ENCODE results near the gene IL1RL2.

The IL1RL2 gene

GRCh38 chr2:102194609-102195268 is 7.9 kb downstream of the IL1RL2 start:
- DNase-seq (ENCODE audit: low spot score), result no peak

- no peak for DNase-seq (ENCODE audit: low spot score)
Measured at GRCh38 chr2:102197389-102198137, 10.7 kb downstream of the IL1RL2 start.

DNA sequence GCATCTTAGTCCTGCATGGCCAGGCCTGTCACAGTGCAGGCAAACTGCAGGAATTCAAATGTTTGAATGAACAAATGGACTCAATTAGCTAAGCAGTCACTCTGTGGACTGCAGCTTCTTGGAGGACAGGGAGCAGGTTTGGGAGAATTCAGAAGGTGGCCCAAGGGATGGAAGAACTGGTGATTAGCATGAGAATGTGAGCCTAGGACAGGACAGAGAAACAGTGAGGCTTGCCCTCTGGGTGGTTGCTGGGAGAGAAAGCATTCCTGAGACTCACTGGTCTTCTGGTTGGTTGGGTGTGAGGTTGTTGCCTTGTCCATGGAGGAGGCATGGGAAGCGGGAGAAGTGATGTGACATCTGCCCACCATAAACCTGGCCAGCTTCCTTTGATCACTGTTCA is 13.7 kb downstream of the IL1RL2 start:
- no peak for DNase-seq (ENCODE audit: low spot score)

DNA sequence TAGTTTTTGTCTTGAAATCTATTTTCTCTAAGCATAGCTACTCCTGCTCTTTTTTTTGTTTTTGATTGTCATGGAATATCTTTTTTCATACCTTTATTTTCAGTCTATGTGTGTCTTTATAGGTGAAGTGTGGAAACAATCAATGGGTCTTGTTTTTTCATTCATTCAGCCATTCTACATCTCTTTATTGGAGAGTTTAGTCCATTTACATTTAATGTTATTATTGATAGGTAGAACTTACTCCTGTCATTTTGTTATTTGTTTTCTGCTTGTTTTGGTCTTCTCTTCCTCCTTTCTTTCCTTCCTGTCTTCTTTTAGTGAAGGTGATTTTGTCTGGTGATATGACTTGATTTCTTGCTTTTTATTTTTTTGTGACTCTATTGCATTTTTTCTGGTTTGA is 17.8 kb downstream of the IL1RL2 start:
- DNase-seq (ENCODE audit: low spot score), result no peak

DNA sequence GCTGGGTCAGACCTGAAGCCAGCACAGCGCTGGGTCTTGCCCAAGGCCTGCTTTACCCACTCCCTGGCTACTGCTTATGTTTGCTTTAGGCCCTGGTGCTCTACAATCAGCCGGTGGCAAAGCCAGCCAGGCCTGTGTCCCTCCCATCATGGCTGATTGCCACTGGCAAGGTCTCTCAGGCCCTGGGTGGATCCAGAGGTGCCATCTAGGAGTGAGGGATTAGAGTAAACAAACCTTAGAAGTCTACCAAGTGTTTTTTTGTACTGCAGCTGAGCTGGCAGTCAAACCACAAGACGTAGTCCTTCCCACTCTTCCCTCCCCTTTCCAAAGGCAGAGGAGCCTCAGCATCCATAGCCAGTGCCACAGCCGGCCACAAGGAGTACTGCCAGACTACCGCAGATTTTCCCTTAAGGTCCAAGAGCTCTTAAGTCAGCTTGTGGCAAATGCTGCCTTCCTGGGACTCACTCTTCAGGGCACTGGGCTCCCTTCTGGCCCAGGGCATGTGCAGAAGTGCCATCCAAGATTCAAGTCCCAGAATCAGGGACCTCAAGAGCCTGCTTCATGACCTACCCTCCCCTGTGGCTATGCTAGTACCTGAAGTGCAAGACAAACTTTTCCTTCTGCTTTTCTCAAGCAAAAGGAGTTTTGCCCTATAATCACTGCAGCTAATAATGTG is 20.0 kb downstream of the IL1RL2 start:
- no peak for DNase-seq (ENCODE audit: low spot score)

- no peak for DNase-seq (ENCODE audit: low spot score)
Measured at GRCh38 chr2:102208774-102209173, 22.0 kb downstream of the IL1RL2 start.

DNA sequence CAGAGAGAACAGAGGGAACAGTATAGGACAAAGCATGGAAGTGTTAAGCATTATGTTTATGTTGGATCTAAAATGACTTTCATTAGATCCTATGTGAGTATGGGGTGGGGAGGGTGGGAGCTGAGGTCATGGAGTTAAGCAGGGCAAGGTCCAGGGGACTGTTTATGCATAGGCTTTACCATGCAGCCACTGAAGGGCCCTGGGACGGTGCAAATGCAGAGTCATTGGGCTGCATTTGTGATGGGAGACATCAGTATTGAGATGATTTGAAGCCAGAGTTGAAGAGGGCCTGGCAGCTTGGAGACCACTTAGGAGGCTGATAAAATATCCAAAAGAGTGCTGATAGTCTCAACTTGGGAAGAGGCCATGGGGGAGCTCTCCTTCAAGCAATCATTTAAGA is 22.7 kb downstream of the IL1RL2 start:
- no peak for DNase-seq (ENCODE audit: low spot score)

- DNase-seq (ENCODE audit: low spot score), result no peak
Measured at GRCh38 chr2:102217032-102217431, 30.2 kb downstream of the IL1RL2 start.

DNA sequence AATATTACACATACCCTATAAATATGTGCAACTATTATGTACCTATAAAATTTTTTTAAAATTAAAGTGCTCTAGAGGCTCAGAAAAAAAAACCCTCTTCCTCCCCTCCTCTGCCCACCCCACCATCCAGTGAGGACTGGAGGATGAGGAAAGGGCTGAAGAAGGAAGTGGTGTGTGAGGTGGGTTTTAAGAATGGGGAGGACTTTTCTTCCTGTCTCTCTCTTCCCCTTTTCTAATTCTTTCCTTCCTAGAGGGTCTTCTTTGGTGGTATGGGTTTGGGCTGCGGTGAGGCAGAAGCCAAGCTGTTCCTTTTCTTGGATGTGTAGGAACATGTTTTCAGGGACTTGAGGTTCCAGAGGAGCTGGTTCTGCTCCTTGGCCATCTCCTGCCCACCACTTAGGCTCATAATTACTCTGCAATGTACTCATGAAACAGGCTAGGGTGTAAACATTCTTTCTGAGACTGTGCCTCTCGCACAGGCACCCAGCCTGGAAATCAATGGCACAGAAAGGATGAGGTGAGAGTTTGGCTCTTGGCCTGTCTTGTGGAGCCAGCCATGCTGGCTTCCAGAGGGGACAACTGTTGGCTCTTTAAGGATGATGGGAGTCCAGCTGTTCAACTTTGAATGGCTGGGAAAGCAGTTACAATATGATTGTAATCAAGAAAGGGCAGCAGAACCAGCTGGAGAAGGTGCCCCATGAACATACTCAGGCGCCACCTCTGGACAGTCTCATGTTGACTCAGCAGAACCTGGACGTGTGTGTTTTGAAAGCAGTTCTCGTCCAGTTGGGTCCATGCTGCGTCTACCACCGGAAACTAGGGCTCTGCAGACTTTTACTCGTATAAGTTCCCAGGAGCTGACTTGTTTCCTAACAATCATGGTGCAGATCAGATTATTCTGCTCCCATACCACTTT is 38.3 kb downstream of the IL1RL2 start:
- no peak for DNase-seq (ENCODE audit: low spot score)

DNA sequence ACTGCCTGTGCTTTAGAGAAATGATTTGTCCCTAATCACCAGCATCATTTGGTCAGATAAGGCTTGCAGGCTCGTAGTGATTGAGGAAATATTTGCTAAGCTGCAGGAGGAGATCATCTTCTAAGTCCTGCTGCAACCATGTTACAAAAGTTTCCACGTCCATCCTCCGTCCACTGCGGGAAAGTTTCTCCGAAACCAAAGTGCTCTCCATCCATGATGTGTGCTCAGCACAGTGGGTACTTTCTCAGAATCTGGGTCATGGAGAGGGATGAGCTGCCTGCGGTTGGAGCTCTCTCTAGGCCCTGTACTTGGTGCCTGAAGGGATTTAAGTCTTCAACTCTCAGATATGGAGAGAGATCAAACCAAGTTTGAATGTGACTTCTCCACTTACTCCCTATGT is 39.3 kb downstream of the IL1RL2 start:
- DNase-seq (ENCODE audit: low spot score), result no peak

GRCh38 chr2:102226612-102227391 is 40.0 kb downstream of the IL1RL2 start:
- no peak for DNase-seq (ENCODE audit: low spot score)

GRCh38 chr2:102229141-102229769 is 42.4 kb downstream of the IL1RL2 start:
- no peak for DNase-seq (ENCODE audit: low spot score)

- DNase-seq (ENCODE audit: low spot score), result no peak
Measured at GRCh38 chr2:102230410-102230909, 43.6 kb downstream of the IL1RL2 start.

DNA sequence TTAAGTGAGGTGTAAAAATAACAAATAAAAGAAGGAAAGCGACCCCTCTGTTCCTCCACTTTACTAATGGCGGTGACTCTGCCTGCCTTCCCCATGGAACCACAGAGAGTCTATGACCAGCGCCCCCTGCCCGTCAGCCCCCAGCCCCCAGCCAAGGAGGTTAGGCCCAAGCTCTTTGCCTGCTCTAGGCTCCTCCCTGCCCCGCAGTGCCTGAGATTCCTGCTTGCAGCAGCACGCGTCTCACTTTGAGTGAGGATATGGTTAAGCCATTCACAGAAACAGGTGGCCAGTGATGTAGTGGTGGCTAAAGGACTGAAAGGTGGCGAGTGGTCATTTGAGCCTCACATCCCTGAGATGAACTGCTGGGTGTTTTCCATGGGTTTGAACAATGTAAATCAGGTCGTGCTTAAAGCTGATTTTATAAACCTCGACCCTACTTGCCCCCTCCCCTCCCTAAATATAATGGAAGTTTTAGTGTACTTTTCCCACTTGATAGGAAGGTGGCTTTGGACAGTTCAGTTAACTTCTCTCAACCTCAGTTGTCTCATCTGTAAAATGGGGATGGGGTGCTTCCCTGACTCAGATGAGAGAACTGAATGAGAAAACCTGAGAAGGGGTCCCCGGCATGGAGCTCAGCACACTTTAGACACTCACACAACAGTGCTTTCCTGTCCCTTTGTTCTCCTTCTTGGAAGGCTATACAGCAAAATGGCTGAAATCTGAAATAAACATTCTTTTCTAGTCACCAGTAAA is 46.5 kb downstream of the IL1RL2 start:
- no peak for DNase-seq (ENCODE audit: low spot score)

DNA sequence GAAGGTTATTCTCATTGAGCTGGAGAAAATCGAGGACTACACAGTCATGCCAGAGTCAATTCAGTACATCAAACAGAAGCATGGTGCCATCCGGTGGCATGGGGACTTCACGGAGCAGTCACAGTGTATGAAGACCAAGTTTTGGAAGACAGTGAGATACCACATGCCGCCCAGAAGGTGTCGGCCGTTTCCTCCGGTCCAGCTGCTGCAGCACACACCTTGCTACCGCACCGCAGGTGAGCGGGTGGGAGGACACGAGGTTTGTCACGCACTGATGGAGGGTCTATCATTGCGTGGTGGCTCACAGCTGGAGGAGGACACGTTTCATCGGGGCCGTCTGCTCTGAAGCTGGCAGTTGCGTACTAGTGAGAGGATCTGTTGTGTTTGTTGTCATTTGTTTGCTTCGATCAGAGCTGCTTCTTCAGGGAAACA is 48.2 kb downstream of the IL1RL2 start:
- no peak for DNase-seq (ENCODE audit: low spot score)

DNA sequence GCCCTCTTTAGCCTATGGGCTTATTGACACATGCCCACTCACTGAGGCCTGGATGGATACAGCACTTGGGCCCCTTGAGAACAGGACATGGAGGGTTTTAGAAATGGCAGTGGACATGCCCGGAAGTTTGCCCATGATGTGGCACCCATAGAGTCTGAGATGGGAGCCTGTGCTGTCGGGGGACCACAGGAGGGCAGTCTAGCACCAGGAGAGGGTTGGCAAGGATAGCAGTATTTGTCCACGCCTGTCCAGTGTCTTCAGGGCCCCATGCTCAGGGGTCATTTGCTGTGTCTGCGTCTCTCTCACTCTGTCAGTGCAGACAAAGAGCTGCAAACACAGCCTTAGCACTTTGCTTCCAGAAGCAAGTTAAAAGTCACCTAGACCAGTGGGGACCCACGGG is 48.7 kb downstream of the IL1RL2 start:
- no peak for DNase-seq (ENCODE audit: low spot score)

- no peak for DNase-seq (ENCODE audit: low spot score)
Measured at GRCh38 chr2:102236132-102236531, 49.3 kb downstream of the IL1RL2 start.

DNA sequence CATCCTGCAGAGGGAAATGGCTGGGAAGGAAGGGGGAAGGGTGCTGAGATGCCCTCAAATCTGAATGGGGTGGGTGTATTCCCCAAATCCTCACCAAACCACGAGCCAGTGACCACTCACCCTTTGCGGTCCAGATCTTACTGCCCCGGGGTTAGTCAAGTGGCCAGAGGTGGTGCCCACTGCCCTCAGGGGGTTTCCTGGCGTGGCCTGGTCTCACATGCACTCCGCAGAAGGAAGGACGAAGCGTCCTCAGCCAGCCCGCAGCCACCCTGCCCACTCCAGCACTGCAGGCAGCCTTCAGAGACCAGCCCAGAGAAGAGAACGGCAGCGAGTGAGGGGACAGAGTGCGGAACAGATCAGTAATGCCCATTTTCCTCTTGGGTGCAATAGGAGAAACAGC is 50.4 kb downstream of the IL1RL2 start:
- no peak for DNase-seq (ENCODE audit: low spot score)

DNA sequence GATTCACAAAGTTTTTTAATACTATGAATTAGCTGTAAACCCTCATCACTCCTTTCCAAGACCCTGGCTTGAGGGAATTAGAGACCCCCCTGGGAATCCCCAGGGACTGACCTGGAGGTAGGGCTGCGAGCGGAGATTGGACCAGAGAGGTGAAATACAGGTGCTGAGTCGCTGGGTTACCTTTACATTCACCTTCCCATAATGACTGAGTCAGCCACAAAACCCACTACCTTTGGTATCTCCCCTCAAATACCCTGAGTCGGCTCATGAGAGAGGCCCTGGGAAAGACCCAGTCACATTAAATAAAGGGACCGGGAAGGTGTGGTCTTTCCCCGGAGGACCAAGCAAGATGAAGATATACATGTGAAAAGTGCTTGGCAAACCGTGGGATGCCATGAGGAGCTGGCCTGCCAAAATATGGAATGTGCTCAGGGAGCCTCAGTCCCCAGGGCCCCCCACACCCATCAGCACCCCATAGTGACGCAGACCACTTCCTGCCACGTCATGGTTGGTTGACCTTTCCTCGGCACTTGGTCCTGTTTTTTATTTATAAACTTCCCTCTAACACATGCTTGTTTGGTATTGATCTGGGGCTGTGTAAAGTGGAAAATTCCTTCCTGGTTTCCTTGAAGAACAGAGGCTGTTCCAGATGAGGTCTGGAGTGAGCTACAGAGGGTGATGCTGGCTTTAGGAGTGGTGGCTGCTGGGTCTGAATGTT is 51.4 kb downstream of the IL1RL2 start:
- no peak for DNase-seq (ENCODE audit: low spot score)

All from COLO829 (cell line).